GM19324 (cell line): ENCODE results near the gene FGD2.

ENCODE experiments used
- ATAC-seq: cut with Tn5 transposase; IDR thresholded peaks from one replicate; pipeline ENCODE4 v1.9.1; 2021; ENCODE audit warnings: mild to moderate bottlenecking, moderate library complexity; ENCODE audit not compliant: unreplicated experiment, low FRiP score

Gene FGD2

GRCh38 chr6:37005061-37005810, at the start of gene FGD2:
Gene FGD2 (plus strand): TSS chr6:37005655. CDS start chr6:37005818, 163 bp downstream.
- ATAC-seq, result peak; percentile 48

GRCh38 chr6:36955671-36956445, 49.6 kb upstream of the FGD2 start:
- ATAC-seq, result no peak

- no peak for ATAC-seq
Observed at GRCh38 chr6:36956446-36956820, 49.0 kb upstream of the FGD2 start.

GRCh38 chr6:36957773-36958271, 47.6 kb upstream of the FGD2 start:
- no peak for ATAC-seq

- ATAC-seq, result no peak
Observed at GRCh38 chr6:36958775-36959554, 46.5 kb upstream of the FGD2 start.

GRCh38 chr6:36959555-36960250, 45.8 kb upstream of the FGD2 start:
- ATAC-seq, result no peak

GRCh38 chr6:36961441-36962435, 43.7 kb upstream of the FGD2 start:
- ATAC-seq, result no peak

DNA sequence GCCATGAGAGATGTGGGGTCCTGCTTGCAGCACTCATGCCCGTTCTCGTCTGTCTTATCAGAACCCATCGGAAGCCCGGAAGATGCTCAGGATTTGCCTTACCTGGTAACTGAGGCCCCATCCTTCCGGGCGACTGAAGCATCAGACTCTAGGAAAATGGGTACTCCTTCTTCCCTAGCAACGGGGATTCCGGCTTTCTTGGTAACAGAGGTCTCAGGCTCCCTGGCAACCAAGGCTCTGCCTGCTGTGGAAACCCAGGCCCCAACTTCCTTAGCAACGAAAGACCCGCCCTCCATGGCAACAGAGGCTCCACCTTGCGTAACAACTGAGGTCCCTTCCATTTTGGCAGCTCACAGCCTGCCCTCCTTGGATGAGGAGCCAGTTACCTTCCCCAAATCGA, 42.6 kb upstream of the FGD2 start:
- no peak for ATAC-seq

DNA sequence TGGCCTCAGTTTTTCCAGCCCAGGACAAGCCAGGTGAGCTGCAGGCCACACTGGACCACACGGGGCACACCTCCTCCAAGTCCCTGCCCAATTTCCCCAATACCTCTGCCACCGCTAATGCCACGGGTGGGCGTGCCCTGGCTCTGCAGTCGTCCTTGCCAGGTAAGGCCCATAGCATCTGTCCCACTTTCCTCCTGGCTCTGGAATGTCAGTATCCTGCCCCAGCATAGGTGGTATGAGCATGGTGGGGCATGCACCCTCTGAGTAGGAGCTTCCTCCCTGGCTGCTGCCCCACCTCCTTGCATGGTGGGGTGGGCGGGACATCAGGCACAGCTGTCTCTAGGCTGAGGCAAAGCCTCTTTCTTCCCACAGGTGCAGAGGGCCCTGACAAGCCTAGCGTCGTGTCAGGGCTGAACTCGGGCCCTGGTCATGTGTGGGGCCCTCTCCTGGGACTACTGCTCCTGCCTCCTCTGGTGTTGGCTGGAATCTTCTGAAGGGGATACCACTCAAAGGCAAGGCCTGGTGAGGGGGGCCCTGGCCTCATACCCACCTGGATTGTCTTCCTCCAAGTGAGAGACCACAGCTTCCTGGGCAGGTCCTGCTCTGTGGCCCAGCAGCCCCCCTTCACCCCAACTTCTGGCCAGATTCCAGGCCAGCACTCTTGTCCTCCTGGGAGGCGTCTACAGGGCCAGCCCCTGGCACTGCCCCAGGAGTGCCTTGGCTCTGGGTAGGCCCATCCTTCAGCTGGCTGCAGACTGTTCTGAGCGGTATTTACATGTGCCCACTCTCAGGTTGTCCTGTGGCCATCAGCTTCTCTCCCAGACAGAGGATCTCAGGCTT, 41.8 kb upstream of the FGD2 start:
- ATAC-seq, result no peak

GRCh38 chr6:36964349-36964748, 41.1 kb upstream of the FGD2 start:
- no peak for ATAC-seq

DNA sequence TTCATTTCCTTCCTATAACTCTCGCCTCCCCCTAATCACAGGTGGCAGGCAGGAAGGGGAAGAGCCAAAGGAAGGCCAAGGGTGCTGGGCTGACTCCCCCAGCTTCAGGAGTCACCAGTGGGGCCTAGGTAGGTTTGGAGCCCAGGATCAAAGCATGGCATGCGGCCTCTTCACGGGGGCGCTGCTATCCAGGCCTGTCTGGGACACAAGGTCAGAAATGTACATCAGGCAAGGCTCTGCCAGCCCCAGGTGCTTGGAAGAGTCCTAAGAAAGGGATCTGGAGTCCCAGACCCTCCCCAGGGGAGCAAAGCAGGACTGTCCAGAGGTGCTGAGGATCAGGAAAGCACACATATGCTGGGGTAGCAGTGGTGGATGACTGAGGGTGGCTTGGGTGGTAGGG, 40.5 kb upstream of the FGD2 start:
- ATAC-seq, result no peak

- ATAC-seq, result no peak
Observed at GRCh38 chr6:36967301-36967700, 38.2 kb upstream of the FGD2 start.

- no peak for ATAC-seq
Observed at GRCh38 chr6:36967757-36968156, 37.7 kb upstream of the FGD2 start.

- ATAC-seq, result no peak
Observed at GRCh38 chr6:36968266-36968977, 37.0 kb upstream of the FGD2 start.

DNA sequence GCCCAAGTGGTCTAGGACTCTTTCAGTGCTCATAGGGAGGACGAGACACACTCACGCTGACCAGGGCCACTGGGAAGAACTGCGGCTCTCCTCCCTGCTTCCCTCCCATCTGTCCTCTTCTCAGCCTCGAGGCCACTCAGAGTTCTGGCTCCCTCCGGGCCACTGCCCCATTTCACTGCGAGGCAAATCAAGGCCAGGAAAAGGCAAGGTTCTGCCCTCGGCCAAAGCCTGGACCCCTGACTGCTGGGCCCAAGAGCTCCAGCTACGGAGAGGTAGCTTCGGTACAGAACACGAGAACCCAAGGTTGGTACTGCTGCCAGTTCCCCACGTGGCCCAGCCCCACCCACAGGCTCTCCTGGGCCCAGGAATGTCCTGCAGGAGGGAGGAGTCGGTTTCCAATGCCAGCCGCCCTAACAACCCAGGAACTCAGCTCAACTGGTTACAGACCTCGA, 36.2 kb upstream of the FGD2 start:
- ATAC-seq, result no peak

GRCh38 chr6:36969988-36970891, 35.2 kb upstream of the FGD2 start:
- ATAC-seq, result no peak
